Measurements from ENCODE around the gene TMEM214. TPM values are rescaled to one million over a fixed set of nuclear protein-coding genes. Genes with fewer than 3 reads are reported as not detected.

The TMEM214 gene
- total RNA-seq, 1 donor from 2014 or later: 55.3 TPM

GRCh38 chr2:27053321-27053720 is 20.6 kb downstream of the TMEM214 start:
- no peak for DNase-seq (ENCODE audit: low spot score)
- Mint-ChIP-seq H3K4me3 (ENCODE audit: unreplicated experiment) (peak overlapping the region; percentile 92), H3K4me1 (ENCODE audit: unreplicated experiment) (peaks cover 36% of the 10 kb centered on the region), H3K36me3 (ENCODE audit: low read depth, unreplicated experiment) (peaks cover 44% of the 10 kb centered on the region), H3K27me3 (ENCODE audit: unreplicated experiment) (peaks cover 33% of the 10 kb centered on the region), H3K9me3 (ENCODE audit: unreplicated experiment) (no peaks in the 10 kb centered on the region), H3K27ac (ENCODE audit: unreplicated experiment) (no peak overlapping the region)
- TF ChIP-seq, protein P1, sequence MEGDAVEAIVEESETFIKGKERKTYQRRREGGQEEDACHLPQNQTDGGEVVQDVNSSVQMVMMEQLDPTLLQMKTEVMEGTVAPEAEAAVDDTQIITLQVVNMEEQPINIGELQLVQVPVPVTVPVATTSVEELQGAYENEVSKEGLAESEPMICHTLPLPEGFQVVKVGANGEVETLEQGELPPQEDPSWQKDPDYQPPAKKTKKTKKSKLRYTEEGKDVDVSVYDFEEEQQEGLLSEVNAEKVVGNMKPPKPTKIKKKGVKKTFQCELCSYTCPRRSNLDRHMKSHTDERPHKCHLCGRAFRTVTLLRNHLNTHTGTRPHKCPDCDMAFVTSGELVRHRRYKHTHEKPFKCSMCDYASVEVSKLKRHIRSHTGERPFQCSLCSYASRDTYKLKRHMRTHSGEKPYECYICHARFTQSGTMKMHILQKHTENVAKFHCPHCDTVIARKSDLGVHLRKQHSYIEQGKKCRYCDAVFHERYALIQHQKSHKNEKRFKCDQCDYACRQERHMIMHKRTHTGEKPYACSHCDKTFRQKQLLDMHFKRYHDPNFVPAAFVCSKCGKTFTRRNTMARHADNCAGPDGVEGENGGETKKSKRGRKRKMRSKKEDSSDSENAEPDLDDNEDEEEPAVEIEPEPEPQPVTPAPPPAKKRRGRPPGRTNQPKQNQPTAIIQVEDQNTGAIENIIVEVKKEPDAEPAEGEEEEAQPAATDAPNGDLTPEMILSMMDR (IDR thresholded peaks at IDR 0.05; ENCODE audit: unreplicated experiment): no peak

GRCh38 chr2:27053776-27054175 is 21.0 kb downstream of the TMEM214 start:
- no peaks in the 10 kb centered on the region for H3K9me3 Mint-ChIP-seq (ENCODE audit: unreplicated experiment)
- DNase-seq (ENCODE audit: low spot score): no peak
- TF ChIP-seq, protein P1 (IDR thresholded peaks at IDR 0.05; ENCODE audit: unreplicated experiment): no peak
- H3K27me3 Mint-ChIP-seq (ENCODE audit: unreplicated experiment): peaks cover 33% of the 10 kb centered on the region
- H3K4me1 Mint-ChIP-seq (ENCODE audit: unreplicated experiment): peaks cover 36% of the 10 kb centered on the region
- peak overlapping the region; percentile 70 for H3K4me3 Mint-ChIP-seq (ENCODE audit: unreplicated experiment)
- peak overlapping the region; percentile 1 for H3K27ac Mint-ChIP-seq (ENCODE audit: unreplicated experiment)
- H3K36me3 Mint-ChIP-seq (ENCODE audit: low read depth, unreplicated experiment): peaks cover 46% of the 10 kb centered on the region

- Mint-ChIP-seq H3K36me3 (ENCODE audit: low read depth, unreplicated experiment) (peaks cover 46% of the 10 kb centered on the region), H3K4me3 (ENCODE audit: unreplicated experiment) (peak overlapping the region; percentile 20), H3K9me3 (ENCODE audit: unreplicated experiment) (no peaks in the 10 kb centered on the region), H3K27ac (ENCODE audit: unreplicated experiment) (no peak overlapping the region), H3K27me3 (ENCODE audit: unreplicated experiment) (peaks cover 27% of the 10 kb centered on the region), H3K4me1 (ENCODE audit: unreplicated experiment) (peaks cover 30% of the 10 kb centered on the region)
- TF ChIP-seq, protein P1 (IDR thresholded peaks at IDR 0.05; ENCODE audit: unreplicated experiment): no peak
- DNase-seq (ENCODE audit: low spot score): no peak
Observed at GRCh38 chr2:27054721-27055120, 22.0 kb downstream of the TMEM214 start.

- H3K36me3 Mint-ChIP-seq (ENCODE audit: low read depth, unreplicated experiment): peaks cover 35% of the 10 kb centered on the region
- no peak overlapping the region for H3K4me3 Mint-ChIP-seq (ENCODE audit: unreplicated experiment)
- peaks cover 9% of the 10 kb centered on the region for H3K27me3 Mint-ChIP-seq (ENCODE audit: unreplicated experiment)
- H3K4me1 Mint-ChIP-seq (ENCODE audit: unreplicated experiment): peaks cover 18% of the 10 kb centered on the region
- no peaks in the 10 kb centered on the region for H3K9me3 Mint-ChIP-seq (ENCODE audit: unreplicated experiment)
- no peak for DNase-seq (ENCODE audit: low spot score)
- TF ChIP-seq, protein P1 (IDR thresholded peaks at IDR 0.05; ENCODE audit: unreplicated experiment): no peak
- no peak overlapping the region for H3K27ac Mint-ChIP-seq (ENCODE audit: unreplicated experiment)
Observed at GRCh38 chr2:27057184-27057583, 24.4 kb downstream of the TMEM214 start.

GRCh38 chr2:27058210-27058609 is 25.4 kb downstream of the TMEM214 start:
- TF ChIP-seq, protein P1 (IDR thresholded peaks at IDR 0.05; ENCODE audit: unreplicated experiment): no peak
- Mint-ChIP-seq H3K27me3 (ENCODE audit: unreplicated experiment) (peaks cover 5% of the 10 kb centered on the region), H3K4me1 (ENCODE audit: unreplicated experiment) (peaks cover 20% of the 10 kb centered on the region), H3K9me3 (ENCODE audit: unreplicated experiment) (no peaks in the 10 kb centered on the region), H3K27ac (ENCODE audit: unreplicated experiment) (peak overlapping the region; percentile 42), H3K36me3 (ENCODE audit: low read depth, unreplicated experiment) (peaks cover 42% of the 10 kb centered on the region), H3K4me3 (ENCODE audit: unreplicated experiment) (no peak overlapping the region)
- DNase-seq (ENCODE audit: low spot score): no peak
